ENCODE measurements around the gene PANK2. TPM values are rescaled to one million over a fixed set of nuclear protein-coding genes. Genes with fewer than 3 reads are reported as not detected.

The PANK2 gene
- total RNA-seq, 4 donors from 2014 or later: 22.9 to 48.7 (median 38.2) TPM

DNA sequence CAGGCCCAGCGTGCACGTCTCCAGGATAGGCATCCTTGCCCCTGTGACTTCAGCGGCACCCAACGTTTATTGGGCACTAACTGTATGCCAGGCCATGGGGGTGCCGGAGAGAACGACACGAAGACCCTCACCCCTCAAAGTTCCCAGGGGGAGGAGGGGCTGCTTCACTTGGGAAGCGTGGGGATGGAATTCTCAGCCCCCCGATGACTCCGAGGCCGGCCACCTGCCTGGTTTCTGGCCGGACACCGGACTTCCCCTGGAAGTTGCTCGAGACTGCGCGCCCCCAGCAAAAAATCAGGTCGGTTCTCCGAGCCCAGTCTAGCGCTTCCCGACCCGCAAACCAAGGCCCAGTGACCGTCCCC, 42.8 kb upstream of the PANK2 start:
- intact Hi-C loops (cut with DNase I; ENCODE audit: low total_unique reads) (no loop called here), in situ Hi-C loops (cut with MboI; ENCODE audit: low pct_ligation_motif_present in 1 of 4, low pct_unique_long_range_greater_than_20kb in 1 of 4, low sequenced_read_pairs in 3 of 4) (no loop called here)
- 0% methylated on average over 14 of the region's 22 CpGs; no CpG with 5 or more reads in 1 of the 2 donors for WGBS, 2 donors (ENCODE audit: low coverage in 1 of 2)
- DNase-seq: no peak
- Histone ChIP-seq H3K9me3 (no peaks in the 10 kb centered on the region), H3K4me3 (peak overlapping the region; percentile 50 to 86 (median 78)), H3K27me3 (no peaks in the 10 kb centered on the region), H3K27ac (peak overlapping the region; percentile 89 to 95 (median 94)), H3K36me3 (no peaks in the 10 kb centered on the region), H3K4me1 (peaks cover 17 to 58% (median 39%) of the 10 kb centered on the region in 4 donors)
- no peak for TF ChIP-seq POLR2AphosphoS5 (IDR thresholded peaks at IDR 0.05)
- no peak for TF ChIP-seq POLR2A (IDR thresholded peaks at IDR 0.05)
- TF ChIP-seq, protein P1, sequence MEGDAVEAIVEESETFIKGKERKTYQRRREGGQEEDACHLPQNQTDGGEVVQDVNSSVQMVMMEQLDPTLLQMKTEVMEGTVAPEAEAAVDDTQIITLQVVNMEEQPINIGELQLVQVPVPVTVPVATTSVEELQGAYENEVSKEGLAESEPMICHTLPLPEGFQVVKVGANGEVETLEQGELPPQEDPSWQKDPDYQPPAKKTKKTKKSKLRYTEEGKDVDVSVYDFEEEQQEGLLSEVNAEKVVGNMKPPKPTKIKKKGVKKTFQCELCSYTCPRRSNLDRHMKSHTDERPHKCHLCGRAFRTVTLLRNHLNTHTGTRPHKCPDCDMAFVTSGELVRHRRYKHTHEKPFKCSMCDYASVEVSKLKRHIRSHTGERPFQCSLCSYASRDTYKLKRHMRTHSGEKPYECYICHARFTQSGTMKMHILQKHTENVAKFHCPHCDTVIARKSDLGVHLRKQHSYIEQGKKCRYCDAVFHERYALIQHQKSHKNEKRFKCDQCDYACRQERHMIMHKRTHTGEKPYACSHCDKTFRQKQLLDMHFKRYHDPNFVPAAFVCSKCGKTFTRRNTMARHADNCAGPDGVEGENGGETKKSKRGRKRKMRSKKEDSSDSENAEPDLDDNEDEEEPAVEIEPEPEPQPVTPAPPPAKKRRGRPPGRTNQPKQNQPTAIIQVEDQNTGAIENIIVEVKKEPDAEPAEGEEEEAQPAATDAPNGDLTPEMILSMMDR (IDR thresholded peaks at IDR 0.05): no peak
- no peak for TF ChIP-seq EP300 (IDR thresholded peaks at IDR 0.05; ENCODE audit: low read depth)

DNA sequence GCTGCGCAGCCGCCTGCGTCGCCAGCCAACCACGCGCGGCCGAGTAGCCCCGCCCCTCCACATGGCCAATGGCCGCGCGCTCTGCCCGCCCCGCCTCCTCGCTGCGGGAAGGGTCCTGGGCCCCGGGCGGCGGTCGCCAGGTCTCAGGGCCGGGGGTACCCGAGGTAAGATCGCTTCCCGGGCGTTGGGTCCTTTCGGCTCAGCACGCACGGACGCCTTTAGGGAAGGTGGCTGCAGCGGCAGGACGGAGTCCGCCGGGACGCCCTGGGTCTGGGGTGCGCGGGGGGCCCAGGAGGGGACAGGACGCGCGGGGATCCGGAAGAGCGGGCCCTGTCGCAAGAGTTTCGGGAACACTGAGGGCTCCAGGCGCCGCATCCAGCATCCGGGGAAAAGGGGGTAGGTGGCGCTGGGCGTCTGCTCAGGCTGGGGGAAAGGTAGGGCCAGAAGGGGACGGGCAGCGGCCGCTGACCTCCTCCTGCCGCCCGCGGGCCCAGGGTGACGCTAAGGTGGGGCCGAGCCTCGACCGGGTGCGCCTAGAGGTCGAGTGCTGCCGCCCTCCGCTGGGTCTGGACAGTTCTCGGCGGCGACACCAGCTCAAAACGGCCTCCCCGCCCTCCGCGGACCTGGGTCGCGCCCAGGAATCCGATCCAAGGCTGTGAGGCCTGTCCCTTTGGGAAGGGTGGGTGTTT, 42.3 kb upstream of the PANK2 start, which contains the start of gene MAVS:
Gene MAVS (plus strand): TSS at position 95 of the 689 bp plus-strand sequence. CDS start 7,791 bp downstream, outside the sequence.
- Histone ChIP-seq H3K4me3 (peak within 1 kb of the TSS; percentile 75 to 89 (median 84)), H3K27me3 (no peaks in the 10 kb centered on the region), H3K27ac (peak within 1 kb of the TSS; percentile 89 to 95 (median 94)), H3K36me3 (no peaks in the 10 kb centered on the region), H3K9me3 (no peaks in the 10 kb centered on the region), H3K4me1 (peaks cover 17 to 58% (median 39%) of the 10 kb centered on the region in 4 donors)
- intact Hi-C loops (cut with DNase I; ENCODE audit: low total_unique reads) (no loop called here), in situ Hi-C loops (cut with MboI; ENCODE audit: low pct_ligation_motif_present in 1 of 4, low pct_unique_long_range_greater_than_20kb in 1 of 4, low sequenced_read_pairs in 3 of 4) (no loop called here)
- TF ChIP-seq, protein P1 (IDR thresholded peaks at IDR 0.05): no peak
- TF ChIP-seq EP300 (IDR thresholded peaks at IDR 0.05; ENCODE audit: low read depth) (no peak), POLR2AphosphoS5 (IDR thresholded peaks at IDR 0.05) (peak; percentile 80 to 93 (median 87)), POLR2A (IDR thresholded peaks at IDR 0.05) (peak; percentile 87)
- WGBS, 2 donors (ENCODE audit: low coverage in 1 of 2): 0% methylated on average over 1 to 29 of the region's 72 CpGs
- DNase-seq: peak; percentile 92

DNA sequence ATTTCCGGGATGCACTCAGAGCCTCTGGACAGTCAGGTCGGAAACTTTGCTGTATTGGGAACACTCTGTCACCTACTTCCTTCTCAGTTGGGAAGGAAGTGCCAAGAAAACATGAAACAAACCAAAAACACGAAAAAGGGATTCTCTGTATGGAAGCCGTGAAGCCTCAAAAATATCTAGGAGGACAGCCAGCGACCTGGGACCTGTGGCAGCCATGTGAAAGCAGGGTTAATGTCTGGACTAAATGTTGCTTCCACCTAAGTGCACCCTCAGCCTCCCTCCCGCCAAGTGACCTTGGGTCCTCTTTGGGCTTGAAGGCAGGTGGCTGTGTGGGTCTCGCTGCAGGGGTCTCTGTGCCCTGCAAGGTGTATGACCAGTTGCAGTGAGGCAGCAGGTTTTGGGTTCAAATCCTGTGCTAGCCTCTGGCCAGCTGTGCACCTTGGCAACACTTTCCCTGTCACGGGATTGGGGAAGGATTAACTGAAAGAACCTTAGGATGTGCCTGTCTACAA, 41.7 kb upstream of the PANK2 start:
- no peak for TF ChIP-seq EP300 (IDR thresholded peaks at IDR 0.05; ENCODE audit: low read depth)
- TF ChIP-seq, protein P1 (IDR thresholded peaks at IDR 0.05): no peak
- Histone ChIP-seq H3K27me3 (no peaks in the 10 kb centered on the region), H3K4me3 (peak overlapping the region; percentile 75 to 89 (median 84)), H3K36me3 (no peaks in the 10 kb centered on the region), H3K9me3 (no peaks in the 10 kb centered on the region), H3K4me1 (peaks cover 17 to 55% (median 36%) of the 10 kb centered on the region in 4 donors), H3K27ac (peak overlapping the region; percentile 89 to 95 (median 94))
- WGBS, 2 donors (ENCODE audit: low coverage in 1 of 2): 0 to 20% methylated on average over 3 to 8 of the region's 8 CpGs
- intact Hi-C loops (cut with DNase I; ENCODE audit: low total_unique reads): no loop called here
- no peak for DNase-seq
- in situ Hi-C loops (cut with MboI; ENCODE audit: low pct_ligation_motif_present in 1 of 4, low pct_unique_long_range_greater_than_20kb in 1 of 4, low sequenced_read_pairs in 3 of 4): no loop called here

DNA sequence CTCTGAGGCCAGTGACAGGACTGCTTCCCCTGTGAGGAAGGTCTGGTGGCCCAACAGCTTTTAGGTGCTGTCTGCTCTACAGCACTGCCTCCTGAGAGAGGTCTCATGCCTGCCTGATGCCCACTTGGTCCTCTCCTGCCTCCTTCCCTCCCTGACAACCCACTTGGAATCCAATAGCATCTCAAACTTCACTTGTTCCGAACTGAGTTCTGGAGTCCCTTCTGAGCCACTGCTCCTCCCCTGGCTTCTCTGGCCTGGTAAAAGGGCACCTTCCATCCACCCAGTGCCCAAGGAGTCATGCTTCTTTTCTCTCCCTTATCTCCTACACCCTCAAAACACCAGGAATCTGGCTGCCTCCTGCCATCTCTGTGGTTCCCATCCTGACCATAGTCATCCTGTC, 40.6 kb upstream of the PANK2 start:
- in situ Hi-C loops (cut with MboI; ENCODE audit: low pct_ligation_motif_present in 1 of 4, low pct_unique_long_range_greater_than_20kb in 1 of 4, low sequenced_read_pairs in 3 of 4): no loop called here

More for the DNA sequence above, 40.6 kb upstream of the PANK2 start:
- Histone ChIP-seq H3K27me3 (no peaks in the 10 kb centered on the region), H3K36me3 (no peaks in the 10 kb centered on the region), H3K4me1 (peaks cover 13 to 45% (median 27%) of the 10 kb centered on the region in 4 donors), H3K9me3 (no peaks in the 10 kb centered on the region), H3K4me3 (no peak overlapping the region), H3K27ac (peak overlapping the region in 1 of 4 donors; percentile 37)
- intact Hi-C loops (cut with DNase I; ENCODE audit: low total_unique reads): no loop called here
- 84% methylated on average over 1 of the region's 1 CpG; no CpG with 5 or more reads in 1 of the 2 donors for WGBS, 2 donors (ENCODE audit: low coverage in 1 of 2)
- TF ChIP-seq, protein P1 (IDR thresholded peaks at IDR 0.05): no peak
- TF ChIP-seq EP300 (IDR thresholded peaks at IDR 0.05; ENCODE audit: low read depth): no peak
- DNase-seq: no peak

Data from transverse colon (tissue), 4 donors.